ENCODE results near the gene KRTAP12-2. TPM values are rescaled to one million over a fixed set of nuclear protein-coding genes. Genes with fewer than 3 reads are reported as not detected.
A peak's percentile ranks its signal among the peaks of the same experiment; 100 is the strongest.

Gene KRTAP12-2
- total RNA-seq, 2 donors from 2014 or later: not detected

DNA sequence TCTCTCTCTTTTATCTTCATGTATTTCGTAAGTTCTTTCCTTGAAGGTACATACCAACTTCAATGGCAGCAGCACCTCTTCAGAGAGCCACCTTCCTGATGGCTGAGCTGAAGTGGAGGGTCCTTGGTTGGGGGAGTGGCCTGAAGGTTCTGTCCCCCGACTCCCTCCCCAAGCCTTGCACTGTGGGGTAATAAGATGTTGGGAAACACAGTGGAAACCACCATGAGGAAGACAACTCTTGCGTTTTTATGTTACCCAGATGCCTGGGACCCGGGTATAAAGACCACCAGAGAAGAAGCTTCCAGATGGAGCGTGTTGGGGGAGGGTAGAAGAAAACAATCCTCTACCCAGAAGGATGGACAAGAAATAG, 8.2 kb downstream of the KRTAP12-2 start:
- peaks cover 4% of the 10 kb centered on the region for H3K9me3 ChIP-seq (ENCODE audit: control insufficient read depth, low read length, poor library complexity, severe bottlenecking)
- Mint-ChIP-seq H3K27me3 (no peaks in the 10 kb centered on the region), H3K27ac (peak overlapping the region; percentile 96), H3K4me1 (peaks cover 45% of the 10 kb centered on the region), H3K4me3 (peak overlapping the region; percentile 75), H3K36me3 (ENCODE audit: low read depth) (no peaks in the 10 kb centered on the region)
- ATAC-seq (no peak), DNase-seq (no peak)

DNA sequence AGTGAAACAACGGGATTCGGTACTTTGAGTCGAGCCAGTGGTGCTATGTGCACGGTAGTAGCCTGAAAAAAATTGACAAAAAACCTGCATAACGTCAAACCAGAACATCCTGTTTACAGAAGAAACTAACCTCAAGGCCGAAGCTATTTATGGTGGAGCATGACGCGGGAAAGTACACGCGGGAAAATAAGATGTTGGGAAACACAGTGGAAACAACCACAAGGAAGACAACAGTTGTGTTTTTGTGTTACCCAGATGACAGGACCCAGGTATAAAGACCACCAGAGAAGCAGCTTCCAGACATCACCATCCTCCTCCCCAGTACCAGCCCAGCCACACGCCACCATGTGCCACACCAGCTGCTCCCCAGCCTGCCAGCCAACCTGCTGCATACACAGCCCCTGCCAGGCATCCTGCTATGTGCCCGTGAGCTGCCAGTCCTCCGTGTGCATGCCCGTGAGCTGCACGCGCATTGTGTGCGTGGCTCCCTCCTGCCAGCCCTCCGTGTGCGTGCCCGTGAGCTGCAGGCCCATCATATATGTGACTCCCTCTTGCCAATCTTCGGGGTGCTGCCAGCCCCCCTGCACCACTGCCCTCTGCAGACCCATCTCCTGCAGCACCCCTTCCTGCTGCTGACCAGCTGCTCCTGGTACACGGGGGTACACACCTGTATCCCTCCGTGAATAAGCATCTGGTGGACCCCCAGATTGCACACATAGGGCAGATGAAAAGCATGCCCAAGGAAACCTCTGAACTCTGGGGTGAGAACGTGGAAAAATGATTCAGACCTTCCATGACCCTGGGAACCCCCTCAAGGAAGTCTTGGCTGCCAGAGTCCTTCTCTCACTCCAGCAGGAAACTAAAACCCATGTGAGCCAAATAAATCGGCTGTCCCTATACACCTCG, 8.8 kb downstream of the KRTAP12-2 start, which contains the start of gene KRTAP12-3:
Gene KRTAP12-3, plus strand, starts transcription at position 298 of the 906 bp plus-strand sequence. Its CDS starts 48 bp downstream, at position 346.
- DNase-seq (peak in 2 of 3 donors; percentile 45 to 51), ATAC-seq (peak; percentile 77)
- Mint-ChIP-seq H3K27me3 (no peaks in the 10 kb centered on the region), H3K4me3 (peak within 1 kb of the TSS; percentile 75), H3K36me3 (ENCODE audit: low read depth) (no peaks in the 10 kb centered on the region), H3K4me1 (peaks cover 46% of the 10 kb centered on the region), H3K27ac (peak within 1 kb of the TSS; percentile 96)
- H3K9me3 ChIP-seq (ENCODE audit: control insufficient read depth, low read length, poor library complexity, severe bottlenecking): peaks cover 4% of the 10 kb centered on the region

GRCh38 chr21:44656868-44657267, 9.9 kb downstream of the KRTAP12-2 start:
- Mint-ChIP-seq H3K4me1 (peaks cover 47% of the 10 kb centered on the region), H3K36me3 (ENCODE audit: low read depth) (no peaks in the 10 kb centered on the region), H3K27ac (peak overlapping the region; percentile 96), H3K4me3 (peak overlapping the region; percentile 58), H3K27me3 (no peaks in the 10 kb centered on the region)
- peaks cover 4% of the 10 kb centered on the region for H3K9me3 ChIP-seq (ENCODE audit: control insufficient read depth, low read length, poor library complexity, severe bottlenecking)
- DNase-seq (no peak), ATAC-seq (no peak)

GRCh38 chr21:44654576-44655175, 12.1 kb downstream of the KRTAP12-2 start, which contains the start of gene KRTAP12-4:
Gene KRTAP12-4 (minus strand): TSS chr21:44654659. CDS start chr21:44654614, 45 bp downstream.
- H3K27me3 Mint-ChIP-seq: no peaks in the 10 kb centered on the region

GRCh38 chr21:44653656-44654575, 12.8 kb downstream of the KRTAP12-2 start:
- Mint-ChIP-seq H3K27me3 (no peaks in the 10 kb centered on the region), H3K4me1 (peaks cover 36% of the 10 kb centered on the region), H3K4me3 (peak overlapping the region; percentile 63), H3K36me3 (ENCODE audit: low read depth) (no peaks in the 10 kb centered on the region), H3K27ac (peak overlapping the region; percentile 83)
- DNase-seq (peak in 2 of 3 donors; percentile 49 to 55), ATAC-seq (peak; percentile 70)
- H3K9me3 ChIP-seq (ENCODE audit: control insufficient read depth, low read length, poor library complexity, severe bottlenecking): peaks cover 4% of the 10 kb centered on the region

More at GRCh38 chr21:44654576-44655175, 12.1 kb downstream of the KRTAP12-2 start, which contains the start of gene KRTAP12-4:
- no peaks in the 10 kb centered on the region for H3K36me3 Mint-ChIP-seq (ENCODE audit: low read depth)
- DNase-seq (no peak), ATAC-seq (no peak)
- peak within 1 kb of the TSS; percentile 63 for H3K4me3 Mint-ChIP-seq
- peaks cover 4% of the 10 kb centered on the region for H3K9me3 ChIP-seq (ENCODE audit: control insufficient read depth, low read length, poor library complexity, severe bottlenecking)
- H3K4me1 Mint-ChIP-seq: peaks cover 44% of the 10 kb centered on the region
- peak within 1 kb of the TSS; percentile 96 for H3K27ac Mint-ChIP-seq

DNA sequence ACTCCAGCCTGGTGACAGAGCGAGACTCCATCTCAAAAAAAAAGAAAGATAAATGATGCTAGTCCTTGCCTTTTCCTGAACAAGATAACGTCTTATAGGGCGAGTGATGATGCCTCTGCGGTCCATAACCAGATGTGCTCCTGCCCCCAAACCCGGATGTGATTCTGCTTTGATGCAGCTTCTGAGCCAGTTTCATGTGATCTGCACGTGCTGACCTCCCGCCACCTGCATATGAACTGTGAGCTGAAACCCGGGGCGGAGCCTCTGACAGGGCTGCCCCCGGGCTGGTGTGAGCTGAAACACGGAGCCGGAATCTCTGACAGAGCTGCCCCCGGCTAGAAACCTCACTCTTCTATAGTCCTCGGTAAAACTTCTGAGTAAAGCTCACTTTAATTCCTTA, 13.6 kb downstream of the KRTAP12-2 start:
- H3K27ac Mint-ChIP-seq: peak overlapping the region; percentile 83
- DNase-seq (no peak), ATAC-seq (no peak)
- no peak overlapping the region for H3K4me3 Mint-ChIP-seq
- H3K9me3 ChIP-seq (ENCODE audit: control insufficient read depth, low read length, poor library complexity, severe bottlenecking): peaks cover 4% of the 10 kb centered on the region
- H3K27me3 Mint-ChIP-seq: no peaks in the 10 kb centered on the region
- no peaks in the 10 kb centered on the region for H3K36me3 Mint-ChIP-seq (ENCODE audit: low read depth)
- peaks cover 28% of the 10 kb centered on the region for H3K4me1 Mint-ChIP-seq

DNA sequence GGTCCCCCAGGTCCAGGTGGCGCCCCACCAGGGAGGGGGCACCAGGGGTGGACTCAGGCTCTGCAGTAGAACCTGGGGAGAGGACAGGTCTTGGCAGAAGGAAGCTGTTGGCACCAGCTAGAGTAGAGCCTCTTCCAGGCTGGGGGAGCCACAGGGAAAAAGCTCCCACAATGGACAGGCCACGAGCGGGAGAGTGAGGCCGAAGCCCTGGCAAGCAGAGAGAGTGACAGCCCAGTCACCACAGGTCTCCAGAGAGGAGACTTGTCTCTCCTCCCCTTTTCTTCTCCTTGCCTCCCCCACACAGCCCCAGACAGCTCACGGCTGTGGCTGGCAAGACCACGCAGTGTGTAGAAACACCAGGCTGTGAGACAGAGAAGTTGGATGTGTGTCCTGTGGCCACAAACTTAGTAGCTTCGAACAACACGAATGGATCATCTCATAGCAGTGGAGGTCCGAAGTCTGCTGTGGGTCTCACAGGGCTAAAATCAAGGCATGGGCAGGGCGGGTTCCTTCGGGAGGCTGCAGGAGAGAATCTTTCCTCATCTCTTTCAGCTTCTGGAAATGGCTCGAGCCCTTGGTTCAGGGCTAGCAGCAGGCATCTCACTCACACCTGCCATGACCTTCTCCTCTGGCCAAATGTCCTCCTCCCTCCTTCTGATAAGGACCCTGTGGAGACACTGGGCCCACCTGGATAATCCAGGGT, 15.6 kb downstream of the KRTAP12-2 start:
- Mint-ChIP-seq H3K27me3 (no peaks in the 10 kb centered on the region), H3K27ac (no peak overlapping the region), H3K36me3 (ENCODE audit: low read depth) (no peaks in the 10 kb centered on the region), H3K4me3 (no peak overlapping the region), H3K4me1 (peaks cover 14% of the 10 kb centered on the region)
- H3K9me3 ChIP-seq (ENCODE audit: control insufficient read depth, low read length, poor library complexity, severe bottlenecking): no peaks in the 10 kb centered on the region
- ATAC-seq: no peak
- DNase-seq: no peak

DNA sequence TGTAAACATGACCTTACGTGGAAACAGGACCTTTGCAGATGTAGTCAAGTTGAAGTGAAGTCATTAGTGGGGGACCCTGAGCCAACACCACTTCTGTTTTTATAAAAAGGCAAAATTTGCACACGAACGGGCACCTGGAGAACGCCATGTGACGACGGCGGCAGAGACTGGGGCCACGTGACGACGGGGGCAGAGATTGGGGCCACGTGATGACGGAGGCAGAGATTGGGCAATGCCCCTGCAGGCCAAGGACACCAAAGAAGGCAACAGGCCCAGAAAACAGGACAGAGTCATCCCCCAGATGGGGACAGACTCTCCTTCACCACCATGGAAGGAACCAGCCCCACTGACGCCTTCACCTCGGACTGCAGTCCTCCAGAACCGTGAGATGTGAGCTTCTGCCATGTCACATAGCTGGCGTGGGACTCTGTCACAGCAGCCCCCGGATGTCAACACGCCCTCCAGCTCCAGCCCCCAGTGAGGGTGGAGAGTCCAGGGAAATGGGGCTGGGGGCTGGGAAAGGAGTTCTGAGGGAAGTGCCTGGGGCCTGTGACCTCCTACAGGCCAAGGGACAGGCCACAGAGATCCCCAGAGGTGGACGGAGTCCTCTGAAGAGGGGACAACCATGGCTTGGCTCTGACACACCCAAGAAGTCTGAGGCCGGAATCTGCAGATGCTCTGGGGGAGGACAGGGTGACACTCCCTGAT, 16.3 kb downstream of the KRTAP12-2 start:
- ATAC-seq (no peak), DNase-seq (no peak)
- Mint-ChIP-seq H3K27me3 (no peaks in the 10 kb centered on the region), H3K27ac (no peak overlapping the region), H3K4me3 (no peak overlapping the region), H3K4me1 (peaks cover 14% of the 10 kb centered on the region), H3K36me3 (ENCODE audit: low read depth) (no peaks in the 10 kb centered on the region)
- H3K9me3 ChIP-seq (ENCODE audit: control insufficient read depth, low read length, poor library complexity, severe bottlenecking): no peaks in the 10 kb centered on the region

GRCh38 chr21:44649521-44650100, 17.1 kb downstream of the KRTAP12-2 start:
- Mint-ChIP-seq H3K4me1 (peaks cover 13% of the 10 kb centered on the region), H3K36me3 (ENCODE audit: low read depth) (no peaks in the 10 kb centered on the region), H3K27me3 (no peaks in the 10 kb centered on the region), H3K4me3 (no peak overlapping the region), H3K27ac (no peak overlapping the region)
- DNase-seq (no peak), ATAC-seq (no peak)
- peaks cover 6% of the 10 kb centered on the region for H3K9me3 ChIP-seq (ENCODE audit: control insufficient read depth, low read length, poor library complexity, severe bottlenecking)

DNA sequence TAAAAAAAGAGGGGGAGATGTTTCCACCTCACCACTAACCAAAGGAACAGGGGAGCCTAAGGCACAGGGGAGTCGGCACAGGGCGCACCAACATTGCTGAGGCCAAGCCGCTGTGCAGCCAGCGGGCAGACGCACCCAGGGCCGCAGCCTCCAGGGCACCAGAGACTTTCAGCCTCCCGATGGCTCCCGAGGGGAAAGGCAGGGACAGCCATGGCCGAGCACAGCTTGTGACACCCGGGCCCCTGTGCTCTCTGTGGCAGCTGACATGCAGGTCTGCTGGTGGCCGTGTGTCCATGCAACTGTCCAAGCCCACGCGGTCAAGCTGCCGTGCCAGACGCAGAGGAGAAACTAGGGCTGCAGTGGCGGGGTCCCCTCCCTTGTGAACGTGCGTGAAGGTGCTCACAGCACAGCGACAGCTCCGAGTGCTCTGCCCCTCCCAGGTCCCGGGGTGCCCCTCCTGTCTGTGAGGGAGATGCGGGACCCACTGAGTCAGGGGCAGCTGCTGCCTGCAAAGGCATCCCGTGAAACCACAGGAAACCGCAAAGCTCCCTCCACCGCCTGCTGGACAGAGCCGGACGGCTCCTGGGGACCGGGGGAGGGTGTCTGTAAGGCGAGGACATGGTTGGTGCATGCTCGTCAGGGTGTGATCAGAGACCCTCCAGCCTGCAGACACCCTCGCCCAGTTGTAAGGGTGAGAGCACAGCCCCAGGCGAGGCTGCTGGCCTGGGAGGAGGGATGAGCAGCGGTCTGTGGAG, 18.0 kb downstream of the KRTAP12-2 start:
- Mint-ChIP-seq H3K4me1 (peaks cover 4% of the 10 kb centered on the region), H3K27ac (no peak overlapping the region), H3K36me3 (ENCODE audit: low read depth) (no peaks in the 10 kb centered on the region), H3K27me3 (no peaks in the 10 kb centered on the region), H3K4me3 (no peak overlapping the region)
- no peak for DNase-seq
- peaks cover 10% of the 10 kb centered on the region for H3K9me3 ChIP-seq (ENCODE audit: control insufficient read depth, low read length, poor library complexity, severe bottlenecking)
- no peak for ATAC-seq

DNA sequence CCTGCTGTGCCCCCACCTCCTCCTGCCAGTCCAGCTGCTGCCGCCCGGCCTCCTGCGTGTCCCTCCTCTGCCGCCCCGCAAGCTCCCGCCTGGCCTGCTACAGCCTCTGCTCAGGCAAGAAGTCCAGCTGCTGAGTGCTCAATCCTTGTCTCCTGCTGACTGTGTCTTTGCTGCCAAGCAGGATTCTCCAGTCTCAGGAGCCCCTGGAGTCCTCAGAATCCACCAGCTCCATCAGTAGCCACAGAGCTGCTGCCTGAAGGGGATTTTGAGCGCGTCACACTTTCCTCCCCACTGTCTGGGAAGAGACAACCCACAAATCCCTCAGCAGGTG, 19.5 kb downstream of the KRTAP12-2 start:
- ATAC-seq (no peak), DNase-seq (no peak)
- no peaks in the 10 kb centered on the region for H3K4me1 Mint-ChIP-seq
- H3K9me3 ChIP-seq (ENCODE audit: control insufficient read depth, low read length, poor library complexity, severe bottlenecking): peaks cover 10% of the 10 kb centered on the region
- no peaks in the 10 kb centered on the region for H3K27me3 Mint-ChIP-seq
- H3K36me3 Mint-ChIP-seq (ENCODE audit: low read depth): no peaks in the 10 kb centered on the region
- no peak overlapping the region for H3K4me3 Mint-ChIP-seq
- no peak overlapping the region for H3K27ac Mint-ChIP-seq
